GM21528 (cell line): Measurements from ENCODE around the gene ERCC1.

Source experiments
- ATAC-seq: cut with Tn5 transposase; IDR thresholded peaks from one replicate; pipeline ENCODE4 v1.9.1; 2021; ENCODE audit warnings: mild to moderate bottlenecking, moderate library complexity; ENCODE audit not compliant: unreplicated experiment, low FRiP score

The ERCC1 gene

DNA sequence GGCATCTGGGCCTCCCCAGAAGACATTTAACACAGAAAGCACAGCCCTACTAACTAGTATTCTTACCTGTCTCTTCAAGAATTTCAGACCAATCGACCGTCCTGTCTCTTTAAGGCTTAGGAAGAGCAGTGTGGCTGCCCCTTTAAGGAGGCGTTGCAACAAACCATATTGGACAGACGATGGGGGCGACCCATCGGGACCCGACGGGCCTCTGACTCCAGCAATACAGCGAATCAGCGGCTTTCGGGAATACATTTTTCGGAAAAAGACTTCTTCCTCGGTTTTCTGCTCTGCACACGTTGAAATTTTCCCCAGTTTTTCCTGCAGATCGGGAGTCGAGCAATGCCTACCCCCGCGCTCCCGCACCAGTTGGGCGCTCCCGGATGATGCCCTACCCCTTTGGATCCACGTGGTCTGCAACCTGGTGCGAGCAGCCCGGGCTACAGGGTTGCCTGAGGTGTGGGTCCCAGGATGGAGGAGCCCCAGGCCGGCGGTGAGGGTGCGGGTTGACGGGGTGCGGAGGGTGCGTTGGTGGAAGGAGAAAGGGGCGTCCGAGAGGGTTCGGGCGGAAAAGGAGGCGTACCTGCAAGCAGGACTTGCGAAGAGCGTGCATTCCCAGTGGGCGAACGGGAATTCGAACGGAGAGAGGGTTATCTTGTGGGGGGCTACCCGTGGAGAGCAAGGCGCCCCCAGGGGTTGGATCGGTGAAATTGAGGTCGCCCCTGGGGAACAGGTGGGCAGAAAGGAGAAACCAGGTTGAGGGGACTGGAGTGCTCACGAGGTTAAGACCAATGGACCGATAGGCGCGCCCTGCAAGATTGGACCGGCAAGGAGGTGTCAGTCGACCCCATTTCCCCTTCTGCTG, 17.3 kb downstream of the ERCC1 start, which contains the start of gene POLR1G:
Gene POLR1G, plus strand, starts transcription at position 419 of the 865 bp plus-strand sequence. Its CDS starts 53 bp downstream, at position 472.
- peak; percentile 78 for ATAC-seq

DNA sequence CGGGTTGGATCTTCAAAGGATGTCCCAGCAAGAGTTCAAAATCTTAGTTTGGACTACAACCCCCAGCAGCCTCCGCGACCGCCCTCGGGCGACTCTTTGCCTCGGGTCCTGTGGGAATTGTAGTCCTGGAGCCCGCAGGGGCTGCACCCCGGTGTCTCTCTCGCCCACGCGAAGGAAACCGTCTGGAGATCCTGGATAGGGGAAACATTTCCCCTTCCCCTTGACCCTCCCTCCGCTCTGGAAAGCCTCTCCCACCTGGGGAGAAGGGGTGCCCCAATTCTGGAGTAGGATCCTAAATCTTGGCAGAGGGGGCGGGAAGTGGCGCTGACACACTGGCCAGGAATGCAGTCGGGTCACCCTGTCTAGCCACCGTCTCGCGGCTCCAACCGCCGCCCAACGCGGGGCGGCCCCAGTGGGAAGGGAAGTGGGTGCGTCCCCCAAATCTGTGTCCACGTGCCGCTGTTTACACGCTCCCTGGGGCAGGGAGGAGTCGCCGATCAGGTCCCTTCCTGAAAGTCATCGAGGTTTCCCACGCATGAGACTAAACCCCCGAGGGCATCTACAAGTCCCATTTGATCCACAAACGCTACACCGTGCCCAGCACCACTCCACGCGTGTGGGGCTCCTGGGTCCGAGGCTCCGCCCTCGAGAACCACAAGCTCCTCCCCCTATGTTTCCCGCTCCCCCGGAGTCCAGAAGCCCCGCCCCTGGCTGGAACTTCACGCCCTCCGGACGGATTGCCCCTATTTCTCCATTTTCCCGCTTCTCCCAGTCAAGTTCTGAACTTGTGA, 18.1 kb downstream of the ERCC1 start:
- peak; percentile 43 for ATAC-seq

DNA sequence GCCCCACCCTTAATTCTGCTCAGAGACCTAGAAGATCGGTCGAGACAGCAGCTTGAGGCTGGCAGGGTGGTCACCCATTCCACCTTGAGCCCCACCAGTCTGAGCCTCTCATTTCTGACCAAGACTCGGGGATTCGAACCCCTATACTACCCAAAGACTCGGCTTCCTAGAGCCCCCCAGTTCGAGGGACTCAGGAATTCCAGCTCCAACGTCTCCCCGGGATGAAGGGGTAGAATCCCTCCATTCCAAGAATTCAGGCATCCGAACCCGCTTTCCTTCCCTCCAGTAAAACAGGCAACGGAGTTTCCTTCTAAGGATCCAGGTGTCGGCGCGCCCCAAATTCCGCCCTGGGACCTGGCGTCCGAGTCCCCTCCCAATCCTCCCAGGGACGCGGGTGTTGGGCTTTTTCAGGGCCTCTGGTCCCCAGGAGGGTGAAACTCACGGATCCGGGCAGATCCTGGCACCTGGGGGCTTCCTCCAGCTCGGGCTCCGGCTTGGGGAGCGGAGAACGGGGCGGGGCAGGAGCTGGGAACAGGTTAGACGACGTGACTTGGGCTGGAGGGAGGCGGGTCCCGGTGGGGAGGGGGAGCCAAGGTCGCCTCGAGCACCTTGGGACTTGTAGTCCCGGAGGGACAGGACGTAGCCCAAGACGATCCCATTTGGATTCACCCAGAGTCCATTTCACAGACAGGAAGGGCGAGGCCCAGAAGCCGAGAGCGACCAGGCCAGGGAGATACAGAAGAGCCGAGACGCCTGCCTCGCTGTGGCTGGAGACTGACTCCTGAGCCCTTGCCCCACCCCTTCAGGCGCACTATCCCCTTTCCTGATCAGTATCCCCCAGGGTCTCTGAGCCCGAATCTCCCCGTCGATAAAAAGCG, 18.9 kb downstream of the ERCC1 start, which contains the start of gene PPP1R13L:
Gene PPP1R13L, minus strand, starts transcription at position 513 of the 878 bp plus-strand sequence. CDS start 6,751 bp downstream, outside the sequence.
- ATAC-seq: no peak

DNA sequence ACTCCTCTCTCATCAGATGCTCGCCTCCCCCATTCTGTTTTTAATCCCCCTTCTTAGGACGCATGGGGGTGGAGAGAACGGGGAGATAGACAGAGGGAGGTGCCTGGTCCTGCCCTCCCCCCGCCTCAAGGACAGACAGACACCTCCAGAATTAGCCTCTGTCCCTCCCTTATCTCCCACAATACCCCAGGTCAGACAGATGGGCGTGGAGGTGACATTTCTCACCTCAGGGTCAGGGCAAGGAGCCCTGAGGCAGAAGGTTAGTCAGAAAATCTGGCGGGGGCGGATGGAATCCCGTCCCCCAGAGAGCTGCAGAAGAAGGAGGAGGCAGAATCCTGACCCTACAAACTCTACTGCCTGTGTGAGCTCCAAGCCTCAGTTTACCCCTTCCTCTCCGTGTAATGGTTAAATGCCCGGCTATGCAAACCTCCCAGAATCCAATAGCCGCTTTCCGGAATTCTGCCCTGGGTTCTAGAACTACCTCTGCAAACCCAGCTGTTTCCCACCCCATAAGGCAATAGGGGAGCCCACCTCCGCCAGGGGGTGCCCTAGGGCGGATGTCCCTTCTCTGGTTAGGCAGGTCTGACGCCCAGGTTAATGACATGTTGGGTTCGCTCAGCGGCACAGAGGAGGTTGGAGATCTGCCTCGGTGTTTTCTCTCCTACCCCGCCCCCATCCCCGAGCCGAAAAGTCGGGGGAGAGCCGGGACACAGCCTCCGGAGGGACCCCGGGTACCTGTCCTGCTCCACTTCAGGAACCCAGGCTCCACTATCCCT, 19.7 kb downstream of the ERCC1 start:
- no peak for ATAC-seq

DNA sequence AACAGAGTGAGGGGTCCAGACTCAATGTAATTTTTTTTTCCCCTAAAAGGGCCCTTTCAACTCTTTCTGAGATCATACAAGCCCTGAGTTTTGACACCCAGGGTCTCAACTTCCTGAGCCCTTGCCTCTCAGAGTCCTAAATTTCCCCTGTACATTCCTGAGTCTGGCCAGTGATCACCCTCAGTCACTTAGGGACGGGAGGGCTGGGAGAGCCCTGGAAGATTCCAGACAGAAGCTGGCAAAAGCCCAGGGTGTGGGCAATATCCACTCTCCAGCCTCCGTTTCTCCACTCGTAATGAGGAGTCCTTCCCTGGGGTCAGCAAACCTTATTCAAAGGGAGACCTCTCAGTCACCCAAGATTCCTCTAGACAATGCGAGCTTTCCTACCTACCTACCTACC, 20.4 kb downstream of the ERCC1 start:
- ATAC-seq: no peak

DNA sequence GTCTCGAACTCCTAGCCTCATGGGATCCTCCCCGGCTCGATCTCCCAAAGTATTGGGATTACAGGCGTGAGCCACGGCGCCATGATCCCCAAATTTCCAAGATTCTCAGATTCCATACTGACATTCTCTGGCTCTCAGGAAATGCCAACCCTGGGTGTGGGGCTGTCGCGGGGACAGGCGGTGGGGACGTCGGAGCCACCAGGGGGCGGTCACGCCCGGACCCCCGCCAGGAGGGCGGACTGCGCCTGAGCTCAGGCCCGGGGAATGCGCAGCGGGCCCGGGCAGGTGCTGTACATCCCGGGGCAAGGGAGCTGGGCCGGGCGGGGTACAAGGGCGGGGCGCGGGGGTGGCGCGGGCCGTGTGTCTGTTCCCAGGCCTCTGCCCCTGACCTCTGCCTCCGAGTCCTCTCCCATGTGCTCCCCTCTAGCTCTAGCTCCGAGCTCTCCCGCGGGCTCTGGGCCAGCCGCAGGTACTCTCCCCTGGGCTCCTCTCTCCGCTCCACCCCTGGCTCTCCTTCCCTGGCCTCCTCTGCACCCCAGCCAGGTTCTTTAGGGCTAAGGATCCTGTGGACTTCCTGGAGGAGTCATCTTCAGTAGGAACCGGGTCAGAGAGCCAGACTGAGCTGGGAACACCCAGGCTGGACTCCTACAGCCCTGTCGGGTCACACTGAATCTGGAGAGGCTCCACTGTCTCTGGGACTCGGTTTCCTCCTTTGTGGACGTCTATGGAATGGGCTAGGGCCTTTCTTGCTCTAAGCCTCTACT, 21.2 kb downstream of the ERCC1 start:
- no peak for ATAC-seq

DNA sequence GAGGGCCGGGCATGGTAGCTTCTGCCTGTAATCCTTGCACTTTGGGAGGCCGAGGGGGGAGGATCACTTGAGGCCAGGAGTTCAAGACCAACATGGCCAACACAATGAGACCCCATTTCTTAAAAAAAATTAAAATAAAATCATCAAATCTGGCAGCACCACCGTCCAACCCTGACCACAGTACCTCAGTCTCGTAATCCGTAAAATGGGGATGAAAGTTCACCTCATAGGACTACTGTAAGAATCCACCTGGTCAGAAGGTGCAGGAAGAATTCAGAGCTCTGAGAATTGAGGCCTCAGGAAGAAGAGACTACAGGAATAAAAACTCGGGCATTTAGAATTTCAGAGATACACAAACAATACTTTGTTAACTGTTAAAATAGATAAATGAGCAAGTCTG, 21.9 kb downstream of the ERCC1 start:
- no peak for ATAC-seq

DNA sequence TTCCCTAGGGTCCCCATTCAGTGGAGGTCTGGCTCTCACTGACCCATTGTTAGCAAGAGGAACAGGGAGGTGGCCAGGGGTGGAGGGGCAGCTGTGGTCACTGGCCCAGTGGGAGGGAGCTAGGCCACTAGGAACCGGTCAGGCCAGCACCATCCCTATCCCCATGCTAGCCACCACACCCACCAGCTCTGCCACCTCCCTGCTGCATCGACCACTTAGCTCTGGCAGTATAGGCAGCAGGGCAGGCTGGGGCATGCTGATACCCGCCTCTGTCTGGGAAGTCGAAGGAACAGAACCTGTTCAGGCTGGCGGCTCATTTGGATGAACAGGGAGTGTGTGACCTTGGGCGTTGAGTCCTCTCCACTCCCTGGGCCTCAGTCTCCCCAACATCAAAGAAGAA, 23.5 kb downstream of the ERCC1 start:
- ATAC-seq: no peak

DNA sequence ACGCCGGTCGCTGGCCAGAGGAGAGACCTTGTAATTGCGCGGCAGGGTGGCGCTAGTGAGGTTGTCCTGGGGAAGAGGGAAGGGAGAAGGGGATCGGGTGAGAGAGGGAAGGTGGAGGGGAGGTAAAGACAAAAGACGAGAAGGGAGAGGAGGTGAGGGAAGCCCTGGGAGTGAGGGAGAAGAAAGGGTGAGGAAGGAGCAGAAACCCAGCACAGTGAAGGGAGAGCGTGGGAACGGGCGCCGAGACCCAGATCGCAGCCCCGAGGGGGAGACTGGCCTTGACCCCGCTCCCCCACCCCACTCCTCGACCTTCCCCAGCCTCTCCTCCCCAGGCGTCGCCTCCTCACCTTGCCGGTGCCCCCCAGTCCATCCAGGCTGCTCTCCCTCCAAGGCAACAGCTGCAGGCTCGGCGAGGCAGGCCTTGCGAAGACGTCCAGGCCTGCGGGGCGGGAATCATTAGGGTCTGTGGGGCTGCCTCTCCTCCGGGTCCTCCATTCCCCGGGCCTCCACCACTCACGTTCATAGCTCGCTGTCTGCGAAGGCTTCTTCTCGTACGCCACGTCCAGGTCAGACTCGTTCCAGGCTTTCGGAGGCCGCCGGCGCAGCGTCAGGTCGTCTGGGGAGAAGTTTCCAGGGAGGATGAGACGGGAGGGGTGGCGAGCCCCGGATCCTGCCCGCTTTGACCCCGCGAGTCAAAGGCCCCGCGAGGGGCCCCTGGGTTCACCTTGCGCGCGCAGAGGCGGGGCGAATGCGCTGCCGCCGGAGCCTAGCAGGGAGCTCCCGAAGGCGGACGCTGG, 27.7 kb downstream of the ERCC1 start:
- ATAC-seq: no peak

DNA sequence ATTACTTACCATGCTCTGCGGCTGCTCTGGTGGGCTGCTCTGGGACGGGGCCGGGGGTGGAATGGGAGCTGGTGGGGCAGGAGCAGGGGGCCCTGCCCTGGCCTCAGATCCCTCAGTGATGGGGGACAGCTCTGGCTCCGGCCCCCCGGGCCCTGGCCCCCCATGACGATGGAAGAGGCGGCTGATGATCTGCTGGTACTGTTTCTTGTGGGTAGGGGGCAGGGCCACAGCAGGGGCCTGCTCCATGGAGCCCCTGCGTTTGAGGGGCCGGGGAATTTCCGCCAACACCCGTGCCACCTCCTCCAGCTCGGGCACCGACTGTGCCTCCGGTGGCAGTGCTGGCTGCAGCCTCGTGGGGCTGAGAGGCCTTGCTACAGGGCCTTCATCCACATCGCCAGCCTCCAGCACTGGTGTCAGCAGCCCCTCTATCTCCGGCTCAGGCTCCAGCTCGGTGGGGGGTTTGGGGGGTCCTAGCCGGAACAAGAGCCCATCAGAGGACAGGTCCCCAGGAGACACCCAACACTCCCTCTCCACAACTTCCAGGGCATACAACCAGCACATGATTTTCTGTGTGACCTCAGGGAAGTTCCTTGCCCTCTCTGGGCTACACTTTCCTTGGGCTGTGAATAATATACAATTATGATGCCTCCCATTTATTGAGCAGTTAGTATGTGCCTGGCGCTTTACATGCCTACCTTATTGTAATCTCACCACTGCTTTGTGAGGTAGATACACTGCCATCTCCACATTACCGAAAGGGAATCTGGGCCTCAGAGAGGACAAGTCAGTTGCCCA, 31.6 kb downstream of the ERCC1 start:
- ATAC-seq: no peak

DNA sequence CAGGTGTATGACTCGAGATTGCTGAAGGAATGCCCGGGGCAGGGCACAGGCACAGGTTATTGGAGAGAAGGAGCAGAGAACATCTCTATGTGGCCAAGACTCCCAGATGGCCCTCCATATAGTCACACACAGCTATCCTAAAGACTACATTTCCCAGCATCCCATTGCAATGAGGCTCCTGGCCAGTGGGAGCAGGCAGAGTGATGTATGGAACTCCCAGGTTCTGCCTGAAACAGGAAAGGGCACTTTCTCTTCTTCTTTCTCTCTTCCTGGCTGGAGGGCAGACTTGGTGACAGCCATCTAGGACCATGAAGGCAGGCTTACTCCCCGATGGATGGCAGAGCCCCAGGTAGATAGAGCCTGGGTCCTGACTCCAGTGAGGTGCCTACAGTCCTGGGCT, 32.4 kb downstream of the ERCC1 start:
- no peak for ATAC-seq

DNA sequence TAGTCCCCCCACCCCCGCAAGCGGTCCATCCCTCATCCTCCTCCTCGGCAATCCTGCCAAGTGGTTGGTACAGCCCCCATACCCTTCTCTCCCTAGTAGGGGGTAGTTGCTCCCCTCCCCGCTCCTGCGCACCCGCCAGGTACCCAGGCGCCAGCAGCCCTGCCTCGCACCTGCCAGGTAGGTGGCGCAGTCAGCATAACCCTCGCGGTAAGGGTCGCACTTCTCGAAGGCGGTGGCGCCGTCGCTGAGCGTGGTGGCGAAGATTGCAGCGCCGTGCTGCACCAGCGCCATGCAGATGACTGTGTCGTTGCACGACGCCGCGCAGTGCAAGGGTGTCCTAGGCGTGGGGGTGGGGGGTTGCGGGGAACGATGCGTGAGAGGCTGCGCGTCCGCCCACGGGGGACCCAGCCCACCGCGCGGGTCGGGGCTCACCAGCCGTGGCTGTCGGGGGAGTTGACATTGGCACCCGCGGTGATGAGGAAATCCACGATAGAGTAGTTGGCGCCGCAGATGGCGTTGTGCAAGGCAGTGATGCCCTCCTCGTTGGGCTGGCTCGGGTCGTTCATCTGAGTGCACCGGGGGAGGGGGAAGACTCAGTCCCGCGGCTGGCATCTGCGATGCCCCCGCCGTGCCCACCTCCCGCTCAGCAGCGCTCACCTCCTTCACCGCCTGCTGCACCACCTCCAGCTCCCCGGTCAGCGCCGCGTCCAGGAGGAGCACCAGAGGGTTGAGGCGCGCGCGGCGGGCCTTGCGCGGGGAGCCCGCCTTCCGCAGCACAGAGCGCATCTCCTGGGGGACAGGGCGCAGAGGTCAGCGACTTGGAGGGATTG, 38.1 kb downstream of the ERCC1 start:
- ATAC-seq: no peak

DNA sequence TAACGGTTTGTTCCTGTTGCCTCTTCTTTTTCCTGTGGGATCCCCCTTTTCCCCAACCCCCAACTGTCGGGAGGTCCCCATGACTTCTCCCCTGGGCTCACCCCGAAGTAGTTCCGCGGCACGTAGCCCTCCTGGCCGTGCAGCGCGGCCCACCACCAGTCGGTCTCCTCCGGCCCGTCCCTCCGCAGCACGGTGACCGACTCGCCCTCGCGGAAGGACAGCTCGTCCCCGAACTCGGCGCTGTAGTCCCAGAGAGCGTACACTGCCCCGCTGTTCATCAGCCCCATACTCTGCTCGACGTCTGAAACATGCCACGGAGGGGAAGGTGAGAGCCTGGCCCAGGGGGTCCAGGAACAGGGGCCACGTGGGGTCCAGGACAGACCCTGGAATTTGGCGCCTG, 41.3 kb downstream of the ERCC1 start:
- ATAC-seq: no peak

DNA sequence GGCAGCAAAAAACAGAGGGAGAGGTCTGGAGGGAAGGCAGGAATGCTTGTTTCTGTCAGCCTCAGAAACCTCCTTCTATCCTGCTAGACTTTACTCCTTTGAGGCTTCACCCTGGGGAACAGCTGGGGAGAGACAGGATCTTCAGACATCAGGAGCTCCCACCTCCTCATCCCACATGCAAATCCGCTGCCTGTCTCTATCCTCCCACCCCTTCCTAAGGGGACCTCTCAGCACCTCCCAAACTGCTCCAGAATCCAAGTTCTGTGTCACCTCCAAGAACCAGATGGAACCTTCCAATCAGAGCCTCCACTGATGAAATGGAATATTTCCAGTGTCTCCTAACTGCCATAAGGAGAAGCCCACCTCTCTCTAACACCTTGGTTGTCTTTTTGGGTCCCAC, 43.6 kb downstream of the ERCC1 start:
- no peak for ATAC-seq

DNA sequence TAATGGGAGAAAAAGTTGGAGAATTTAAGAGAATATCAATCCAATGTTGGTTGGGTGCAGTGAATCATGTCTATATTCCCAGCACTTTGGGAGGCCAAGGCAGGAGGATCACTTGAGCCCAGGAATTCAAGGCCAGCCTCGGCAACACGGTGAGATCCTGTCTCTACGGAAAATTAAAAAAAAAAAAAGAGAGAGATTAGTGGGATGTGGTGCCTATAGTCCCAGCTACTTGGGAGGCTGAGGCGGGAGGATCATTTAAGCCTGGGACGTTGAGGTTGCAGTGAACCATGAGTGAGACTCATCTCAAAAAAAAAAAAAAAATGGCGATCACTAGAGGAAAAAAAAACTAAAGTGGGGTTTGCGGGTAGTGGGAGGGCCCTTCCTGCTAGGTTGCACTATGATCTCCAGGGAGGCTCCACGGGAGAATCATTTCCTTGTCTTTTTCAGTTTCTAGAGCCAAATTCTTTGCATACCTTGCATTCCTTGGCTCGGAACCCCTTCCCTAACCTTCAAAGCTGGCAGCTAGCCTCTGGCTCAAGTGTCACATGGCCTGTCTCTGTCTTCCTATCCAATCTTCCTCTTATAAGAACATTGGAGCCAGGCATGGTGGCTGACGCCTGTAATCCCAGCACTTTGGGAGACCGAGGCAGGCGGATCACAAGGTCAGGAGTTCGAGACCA, 47.5 kb downstream of the ERCC1 start:
- no peak for ATAC-seq
